LNCAP (cell line): ENCODE results near the gene HOGA1.

Experiments
- CTCF ChIP-seq: fragments of 450-650 bp; IDR thresholded peaks from 2 replicates; pipeline ENCODE4 v1.5.1; 2017; ENCODE audit warnings: mild to moderate bottlenecking

The HOGA1 gene

GRCh38 chr10:97584798-97585438, 729 bp downstream of the HOGA1 start:
- TF ChIP-seq CTCF, result no peak

DNA sequence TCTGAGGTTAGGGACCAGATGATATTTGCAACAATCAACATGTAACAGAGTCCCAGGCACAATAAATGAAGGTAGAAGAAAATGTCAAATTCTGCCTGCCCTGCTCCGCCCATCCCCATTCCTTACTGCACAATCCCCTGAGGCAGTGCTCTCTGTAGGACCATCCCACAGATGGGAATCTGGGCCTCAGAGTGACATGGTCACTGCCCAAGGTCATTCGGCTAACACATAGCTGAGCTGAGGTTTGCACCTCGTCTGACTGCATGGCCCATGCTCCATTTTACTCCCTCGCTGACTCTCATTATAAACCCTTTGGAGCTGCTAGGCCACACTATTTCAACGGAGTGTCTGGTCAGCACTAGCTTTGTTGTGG, 1.2 kb downstream of the HOGA1 start:
- no peak for TF ChIP-seq CTCF

GRCh38 chr10:97587183-97587582, 3.0 kb downstream of the HOGA1 start:
- no peak for TF ChIP-seq CTCF

GRCh38 chr10:97589479-97589878, 5.3 kb downstream of the HOGA1 start, which contains the start of gene C10orf62:
Gene C10orf62, plus strand, starts transcription at chr10:97589721. Its CDS starts 177 bp downstream, at chr10:97589898.
- no peak for TF ChIP-seq CTCF

DNA sequence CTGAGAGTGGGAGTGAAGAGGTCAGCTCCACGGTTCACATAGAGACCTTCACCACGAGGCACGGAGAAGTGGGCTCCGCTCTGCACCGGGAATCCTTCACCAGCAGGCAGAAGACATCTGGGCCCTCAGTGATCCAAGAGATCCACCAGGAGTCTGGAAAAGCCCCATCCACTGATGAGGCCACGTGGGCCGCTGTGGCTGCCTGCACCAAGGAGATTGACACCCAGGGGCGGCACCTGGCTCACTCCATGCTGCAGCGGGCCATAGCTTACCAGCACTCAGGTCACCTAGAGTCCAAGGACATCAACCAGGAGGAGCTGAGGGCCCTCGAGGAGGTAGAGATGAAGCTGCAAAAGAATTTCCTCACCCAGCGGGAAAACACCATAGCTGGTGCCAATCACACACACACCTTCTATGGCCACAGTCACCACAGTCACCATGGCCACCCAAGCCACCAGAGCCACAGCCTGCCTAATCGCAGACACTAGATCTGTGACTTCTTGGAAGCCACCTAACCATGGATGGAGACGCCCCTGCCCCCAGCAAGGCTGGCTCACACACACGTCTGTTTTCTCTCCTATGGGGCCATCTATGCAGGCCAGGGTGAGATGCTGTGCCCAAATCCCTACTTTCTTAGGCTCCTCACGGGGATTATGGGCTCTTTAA, 6.0 kb downstream of the HOGA1 start:
- no peak for TF ChIP-seq CTCF

GRCh38 chr10:97590748-97591495, 6.7 kb downstream of the HOGA1 start:
- TF ChIP-seq CTCF, result no peak

GRCh38 chr10:97593421-97593820, 9.2 kb downstream of the HOGA1 start:
- no peak for TF ChIP-seq CTCF
